CD14-positive monocyte (primary cell): Measurements from ENCODE around the gene IGBP1. TPM values are rescaled to one million over a fixed set of nuclear protein-coding genes. Genes with fewer than 3 reads are reported as not detected.
"Not testable (repeated sequence)": the region's sequence is repeated elsewhere in the genome, so short reads cannot be mapped to it uniquely, and the experiment has no call there.

ENCODE experiments used
- DNase-seq, 3 donors: peaks; one replicate each; pipeline ENCODE4 v3.0.0-alpha.2; 2011 to 2022
- H2AFZ ChIP-seq: 2 replicates; pipeline ENCODE4 v1.6.0; 2012; ENCODE audit warnings: mild to moderate bottlenecking, low read depth, low read length, inconsistent platforms; ENCODE audit not compliant: insufficient read depth, poor library complexity, severe bottlenecking
- H3K27ac ChIP-seq, 2 donors: 1 replicate in 1 of 2; 2 replicates in 1 of 2; pipeline ENCODE4 v1.5.1; 2012 to 2013; ENCODE audit warnings: low read length in 2 of 2, control low read depth in 1 of 2, inconsistent platforms in 1 of 2, low read depth in 1 of 2, mild to moderate bottlenecking in 1 of 2
- H3K27me3 ChIP-seq, 2 donors: one replicate each; pipeline versions ENCODE4 v1.6.0 to v1.6.1; 2011 to 2013; ENCODE audit warnings: low read length in 2 of 2; ENCODE audit not compliant: control insufficient read depth in 2 of 2, insufficient read depth in 2 of 2
- H3K36me3 ChIP-seq, 2 donors: replicated peaks in 1 of 2; 1 replicate in 1 of 2; 2 replicates in 1 of 2; pipeline versions ENCODE4 v1.5.1 to v1.6.1; 2012 to 2013; ENCODE audit warnings: low read length in 2 of 2, control low read depth in 1 of 2, inconsistent platforms in 1 of 2, mild to moderate bottlenecking in 1 of 2; ENCODE audit not compliant: insufficient read depth in 2 of 2, control insufficient read depth in 1 of 2
- H3K4me1 ChIP-seq, 2 donors: 1 replicate in 1 of 2; 2 replicates in 1 of 2; pipeline versions ENCODE4 v1.5.1 to v1.6.1; 2012 to 2013; ENCODE audit warnings: low read length in 2 of 2, control low read depth in 1 of 2, inconsistent platforms in 1 of 2, mild to moderate bottlenecking in 1 of 2, moderate library complexity in 1 of 2; ENCODE audit not compliant: insufficient read depth in 2 of 2, control insufficient read depth in 1 of 2
- H3K4me2 ChIP-seq: replicated peaks from 2 replicates; pipeline ENCODE3; 2012; ENCODE audit warnings: low read length, moderate library complexity, mild to moderate bottlenecking; ENCODE audit not compliant: poor library complexity, severe bottlenecking; ENCODE audit errors: extremely low read depth
- H3K4me3 ChIP-seq, 3 experiments: fragments of 200-600 bp in 1 of 3; sonication (generic) in 1 of 3; replicated peaks in 1 of 3; 1 replicate in 2 of 3; 2 replicates in 1 of 3; pipeline ENCODE4 v1.5.1; 2011 to 2013; ENCODE audit warnings: low read length in 3 of 3, mild to moderate bottlenecking in 3 of 3, control low read depth in 2 of 3, low read depth in 2 of 3, inconsistent platforms in 1 of 3, moderate library complexity in 1 of 3
- H3K79me2 ChIP-seq: 2 replicates; pipeline ENCODE4 v1.6.0; 2012; ENCODE audit warnings: mild to moderate bottlenecking, control low read depth, inconsistent platforms, low read length, moderate library complexity; ENCODE audit not compliant: insufficient read depth
- H3K9ac ChIP-seq: 2 replicates; pipeline ENCODE4 v1.6.0; 2017; ENCODE audit warnings: low read length, mild to moderate bottlenecking; ENCODE audit not compliant: insufficient read depth, poor library complexity, severe bottlenecking
- H3K9me3 ChIP-seq, 2 donors: replicated peaks in 1 of 2; 1 replicate in 1 of 2; 2 replicates in 1 of 2; pipeline versions ENCODE4 v1.5.1 to v1.6.1; 2012 to 2013; ENCODE audit warnings: low read length in 2 of 2, control low read depth in 1 of 2; ENCODE audit not compliant: control insufficient read depth in 1 of 2, insufficient read depth in 1 of 2
- H4K20me1 ChIP-seq: 2 replicates; pipeline ENCODE4 v1.6.0; 2012; ENCODE audit warnings: mild to moderate bottlenecking, low read length, control low read depth, moderate library complexity; ENCODE audit not compliant: insufficient read depth
- H3K27ac Mint-ChIP-seq, 7 donors: one replicate each; pipeline ENCODE4 v1.8.0; 2020; ENCODE audit warnings: mild to moderate bottlenecking in 7 of 7, mixed read lengths in 7 of 7, moderate library complexity in 6 of 7, inconsistent platforms in 2 of 7
- H3K27me3 Mint-ChIP-seq, 3 donors: one replicate each; pipeline ENCODE4 v1.8.0; 2021 to 2022; ENCODE audit warnings: low read depth in 3 of 3, mild to moderate bottlenecking in 3 of 3, mixed read lengths in 3 of 3, moderate library complexity in 3 of 3, inconsistent platforms in 1 of 3
- H3K36me3 Mint-ChIP-seq, 2 donors: one replicate each; pipeline ENCODE4 v1.8.0; 2020; ENCODE audit warnings: mixed read lengths in 2 of 2, inconsistent platforms in 1 of 2, mild to moderate bottlenecking in 1 of 2
- H3K4me1 Mint-ChIP-seq: one replicate; pipeline ENCODE4 v1.8.0; 2020; ENCODE audit warnings: mild to moderate bottlenecking, mixed read lengths
- H3K4me3 Mint-ChIP-seq, 2 donors: one replicate each; pipeline ENCODE4 v1.8.0; 2020; ENCODE audit warnings: mild to moderate bottlenecking in 2 of 2, mixed read lengths in 2 of 2, moderate library complexity in 1 of 2
- H3K9me3 Mint-ChIP-seq, 7 donors: one replicate each; pipeline ENCODE4 v1.8.0; 2020 to 2022; ENCODE audit warnings: mixed read lengths in 7 of 7, mild to moderate bottlenecking in 6 of 7, moderate library complexity in 6 of 7, inconsistent platforms in 2 of 7
- CTCF ChIP-seq: fragments of 200-600 bp; IDR thresholded peaks from one replicate; pipeline ENCODE4 v1.8.0; 2022; ENCODE audit warnings: antibody characterized with exemption, mild to moderate bottlenecking
- WGBS: methylation state at CpG from one replicate; pipeline ENCODE4 v1.1.5; 2013; ENCODE audit warnings: missing lambda C conversion rate; ENCODE audit not compliant: insufficient coverage; 5-methylcytosine and 5-hydroxymethylcytosine counted together
- intact Hi-C, 2 donors: fragments of 100-400 bp; cut with micrococcal nuclease; formaldehyde crosslinking; loops; one replicate each; pipeline versions ENCODE4 v1.15.0 to v1.15.1; 2023
- polyA plus RNA-seq, 3 donors: library from polyadenylated mRNA; depleted of rRNA in 1 of 3; unstranded in 2 of 3; stranded (reverse) in 1 of 3; fragments of 300-500 nt in 2 of 3; fragments of >200 nt in 1 of 3; fragmentation: Illumina TruSeq in 2 of 3; gene quantifications; 1 replicate in 2 of 3; 2 replicates in 1 of 3; pipeline ENCODE4 v1.2.3, GENCODE V29; 2012 to 2021

The IGBP1 gene
- polyA plus RNA-seq, 3 donors: 55.7 to 60.4 (median 56.8) TPM

- H3K4me1 Mint-ChIP-seq: no peaks in the 10 kb centered on the region
- Histone ChIP-seq H3K27ac (no peak overlapping the region), H3K4me3 (no peak overlapping the region), H3K9ac (no peak overlapping the region), H3K9me3 (peaks cover 0 to 13% of the 10 kb centered on the region in 2 donors), H2AFZ (no peak overlapping the region), H3K4me2 (no peak overlapping the region), H3K36me3 (no peaks in the 10 kb centered on the region), H3K79me2 (no peaks in the 10 kb centered on the region), H3K27me3 (no peaks in the 10 kb centered on the region), H4K20me1 (no peaks in the 10 kb centered on the region), H3K4me1 (no peaks in the 10 kb centered on the region)
- TF ChIP-seq CTCF: no peak
- H3K27me3 Mint-ChIP-seq: peaks cover 0 to 3% (median 0%) of the 10 kb centered on the region in 3 donors
- intact Hi-C loops: no loop called here
- DNase-seq: no peak
- H3K27ac Mint-ChIP-seq: no peak overlapping the region
- H3K4me3 Mint-ChIP-seq: no peak overlapping the region
- no peaks in the 10 kb centered on the region for H3K36me3 Mint-ChIP-seq
- H3K9me3 Mint-ChIP-seq: peaks cover 0 to 23% (median 6%) of the 10 kb centered on the region in 7 donors
Observed at GRCh38 chrX:70117738-70118137, 15.5 kb upstream of the IGBP1 start.

GRCh38 chrX:70123014-70123413 is 10.2 kb upstream of the IGBP1 start:
- H3K36me3 Mint-ChIP-seq, H3K4me3 Mint-ChIP-seq, H3K79me2 ChIP-seq, H3K36me3 ChIP-seq, H3K27ac ChIP-seq, H2AFZ ChIP-seq, H3K4me1 ChIP-seq, H3K4me3 ChIP-seq, intact Hi-C loops, H4K20me1 ChIP-seq, H3K27me3 ChIP-seq, DNase-seq, H3K27me3 Mint-ChIP-seq, H3K27ac Mint-ChIP-seq, H3K4me1 Mint-ChIP-seq, H3K9ac ChIP-seq, H3K4me2 ChIP-seq: not testable (repeated sequence)
- H3K9me3 Mint-ChIP-seq: peaks cover 0 to 18% (median 9%) of the 10 kb centered on the region in 7 donors
- H3K9me3 ChIP-seq: peaks cover 0 to 11% of the 10 kb centered on the region in 2 donors
- 80% methylated on average over 1 of the region's 30 CpGs for WGBS
